T-helper 2 cell (primary cell): Measurements from ENCODE around the gene CAPN15.

Source experiments
- DNase-seq, 5 experiments: peaks; one replicate each; pipeline versions ENCODE4 v3.0.0 to v3.0.0-alpha.2; 2012 to 2022

Gene CAPN15

GRCh38 chr16:561957-562938, 34.7 kb downstream of the CAPN15 start:
- DNase-seq: no peak

GRCh38 chr16:563072-563644, 35.6 kb downstream of the CAPN15 start:
- DNase-seq: no peak

- no peak for DNase-seq
Observed at GRCh38 chr16:564690-565418, 37.3 kb downstream of the CAPN15 start.

DNA sequence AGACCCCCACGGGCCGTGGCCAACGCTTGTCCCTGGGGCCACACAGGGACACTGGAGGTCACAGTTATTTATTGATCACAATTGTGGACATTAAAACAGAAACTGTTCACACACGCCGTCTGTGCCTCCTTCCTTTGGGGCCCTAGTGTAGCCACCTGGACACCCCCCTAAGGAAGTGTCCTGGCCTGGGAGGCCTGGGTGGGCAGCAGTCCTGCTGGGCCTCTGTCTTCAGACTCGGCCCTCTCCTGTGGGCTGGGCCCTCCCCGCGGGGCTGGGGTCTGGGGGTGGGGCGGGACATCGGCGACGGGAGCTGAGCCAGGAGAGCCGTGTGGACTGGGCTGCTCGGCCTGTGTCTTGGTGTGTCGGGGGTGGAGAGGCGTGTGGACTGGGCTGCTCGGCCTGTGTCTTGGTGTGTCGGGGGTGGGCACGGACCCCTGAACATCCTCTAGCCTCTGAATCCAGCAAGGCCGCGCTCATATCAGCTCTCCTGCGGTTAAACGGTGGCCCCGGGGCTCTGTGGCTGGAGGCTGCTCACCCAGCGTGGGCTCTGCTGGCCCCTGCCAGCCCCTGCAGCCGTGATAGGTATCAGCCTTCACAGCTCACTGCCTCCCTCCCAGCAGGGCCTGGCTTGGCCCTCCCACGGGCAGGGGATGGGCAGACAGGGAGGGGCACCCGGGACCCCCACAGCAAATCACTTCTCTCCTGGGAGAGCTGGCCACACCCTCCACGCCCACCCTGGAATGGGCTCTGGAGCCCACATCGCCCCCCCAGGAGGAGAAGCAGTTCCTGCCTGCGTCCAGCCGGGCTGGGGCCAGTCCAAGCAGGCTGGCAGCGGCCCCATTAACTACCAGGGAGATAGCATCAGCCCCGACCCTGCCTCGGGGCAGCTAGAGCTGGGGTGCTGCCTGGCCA, 38.2 kb downstream of the CAPN15 start:
- no peak for DNase-seq

- peak in 2 of 5 experiments; percentile 30 to 77 for DNase-seq
Observed at GRCh38 chr16:566475-567372, 39.2 kb downstream of the CAPN15 start, which contains the start of gene NHLRC4. Gene NHLRC4 (plus strand): TSS chr16:567005. CDS start chr16:568048, 1,043 bp downstream.

DNA sequence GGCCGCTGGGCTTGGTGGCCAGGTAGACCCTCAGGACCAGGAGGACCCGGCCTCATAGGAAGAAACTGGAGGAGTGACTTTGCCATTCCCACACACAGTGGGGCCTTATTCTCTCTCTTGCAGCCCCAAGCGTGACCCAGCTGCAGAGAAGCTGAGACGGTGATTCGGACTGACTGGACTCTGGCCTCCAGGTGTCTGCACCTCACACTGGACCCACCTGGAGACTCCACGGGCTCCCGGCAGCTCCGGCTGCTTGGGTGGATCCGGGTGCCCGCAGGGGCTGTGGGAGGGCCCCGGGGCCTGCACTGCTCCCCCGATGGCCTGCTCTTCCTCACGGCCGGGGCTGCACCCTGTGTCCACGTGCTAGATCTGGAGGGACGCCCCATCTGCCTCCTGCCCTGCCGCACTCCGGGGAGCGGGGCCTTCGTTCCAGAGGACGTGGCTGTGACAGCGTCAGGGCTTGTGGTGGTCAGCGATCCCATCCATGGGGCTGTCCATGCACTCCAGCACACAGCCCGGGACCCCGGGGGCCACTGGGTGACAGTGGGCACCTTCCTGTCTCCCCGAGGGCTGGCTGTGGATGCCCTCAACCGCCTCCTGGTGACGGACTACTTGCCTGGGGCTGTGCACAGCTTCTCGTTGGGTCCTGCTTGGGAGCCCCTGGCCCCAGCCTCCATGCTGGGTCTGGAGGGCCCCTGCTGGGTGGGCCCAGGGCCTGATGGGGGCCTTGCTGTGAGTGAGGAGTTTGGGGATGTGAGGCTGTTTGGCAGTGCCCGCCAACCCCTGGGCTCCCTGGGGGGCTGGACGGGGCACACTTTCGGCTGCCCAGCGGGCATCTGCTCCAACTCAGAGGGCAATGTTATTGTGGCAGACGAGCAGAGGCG, 40.1 kb downstream of the CAPN15 start:
- no peak for DNase-seq

DNA sequence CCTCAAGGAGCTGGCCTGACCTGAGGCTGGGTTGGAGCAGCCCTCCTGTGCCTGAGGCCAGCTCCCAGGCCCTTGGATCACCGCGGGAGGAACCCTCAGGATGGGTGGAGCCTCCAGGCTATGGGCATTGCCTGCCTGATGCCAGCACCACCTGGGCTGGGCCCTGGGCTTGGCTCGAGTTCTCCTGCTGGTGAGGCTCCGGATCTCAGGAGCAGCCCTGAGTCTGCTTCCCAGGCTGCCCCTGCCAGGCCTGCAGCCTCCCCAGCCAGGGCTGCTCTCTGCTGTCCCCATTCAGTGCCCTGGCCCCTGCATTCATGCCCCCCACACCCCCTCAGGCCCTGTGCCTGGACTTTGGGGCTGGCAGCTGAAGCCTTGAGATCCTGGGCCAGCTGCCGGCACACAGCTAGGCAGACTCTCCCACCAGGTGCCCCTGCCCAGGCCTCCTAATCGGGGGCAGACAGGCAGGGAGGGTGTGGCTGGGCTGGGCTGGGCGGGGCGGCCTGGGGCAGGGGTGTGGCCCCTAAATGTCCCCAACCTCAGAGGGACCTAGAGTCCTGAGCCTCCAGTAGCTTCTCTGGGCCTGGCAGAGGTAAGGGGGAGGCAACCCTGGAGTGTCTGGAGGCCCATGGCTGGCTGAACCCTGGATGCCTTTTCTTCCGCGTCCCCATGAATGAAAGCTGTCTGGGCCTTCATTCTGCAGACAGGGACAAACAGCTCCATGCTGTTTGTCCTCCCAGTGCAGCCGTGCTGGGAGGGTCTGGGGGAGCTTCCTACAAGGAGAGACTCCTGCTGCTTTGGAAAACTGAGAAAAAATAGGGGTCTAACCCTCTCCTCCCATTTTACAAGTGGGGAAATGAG, 41.1 kb downstream of the CAPN15 start:
- no peak for DNase-seq

GRCh38 chr16:569445-570254, 42.1 kb downstream of the CAPN15 start, which contains the start of gene PIGQ:
Gene PIGQ (plus strand): TSS chr16:569968. CDS start chr16:574075, 4,107 bp downstream.
- DNase-seq: peak; percentile 41 to 78 (median 52)

GRCh38 chr16:572865-573650, 45.5 kb downstream of the CAPN15 start:
- no peak for DNase-seq

DNA sequence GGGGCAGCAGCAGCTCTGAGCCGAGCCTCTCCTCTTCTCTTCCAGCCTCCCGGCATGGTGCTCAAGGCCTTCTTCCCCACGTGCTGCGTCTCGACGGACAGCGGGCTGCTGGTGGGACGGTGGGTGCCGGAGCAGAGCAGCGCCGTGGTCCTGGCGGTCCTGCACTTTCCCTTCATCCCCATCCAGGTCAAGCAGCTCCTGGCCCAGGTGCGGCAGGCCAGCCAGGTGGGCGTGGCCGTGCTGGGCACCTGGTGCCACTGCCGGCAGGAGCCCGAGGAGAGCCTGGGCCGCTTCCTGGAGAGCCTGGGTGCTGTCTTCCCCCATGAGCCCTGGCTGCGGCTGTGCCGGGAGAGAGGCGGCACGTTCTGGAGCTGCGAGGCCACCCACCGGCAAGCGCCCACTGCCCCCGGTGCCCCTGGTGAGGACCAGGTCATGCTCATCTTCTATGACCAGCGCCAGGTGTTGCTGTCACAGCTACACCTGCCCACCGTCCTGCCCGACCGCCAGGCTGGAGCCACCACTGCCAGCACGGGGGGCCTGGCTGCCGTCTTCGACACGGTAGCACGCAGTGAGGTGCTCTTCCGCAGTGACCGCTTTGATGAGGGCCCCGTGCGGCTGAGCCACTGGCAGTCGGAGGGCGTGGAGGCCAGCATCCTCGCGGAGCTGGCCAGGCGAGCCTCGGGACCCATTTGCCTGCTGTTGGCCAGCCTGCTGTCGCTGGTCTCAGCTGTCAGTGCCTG, 46.7 kb downstream of the CAPN15 start:
- no peak for DNase-seq

GRCh38 chr16:575354-576196, 48.1 kb downstream of the CAPN15 start:
- DNase-seq: no peak

- no peak for DNase-seq
Observed at GRCh38 chr16:576197-576822, 48.8 kb downstream of the CAPN15 start.

DNA sequence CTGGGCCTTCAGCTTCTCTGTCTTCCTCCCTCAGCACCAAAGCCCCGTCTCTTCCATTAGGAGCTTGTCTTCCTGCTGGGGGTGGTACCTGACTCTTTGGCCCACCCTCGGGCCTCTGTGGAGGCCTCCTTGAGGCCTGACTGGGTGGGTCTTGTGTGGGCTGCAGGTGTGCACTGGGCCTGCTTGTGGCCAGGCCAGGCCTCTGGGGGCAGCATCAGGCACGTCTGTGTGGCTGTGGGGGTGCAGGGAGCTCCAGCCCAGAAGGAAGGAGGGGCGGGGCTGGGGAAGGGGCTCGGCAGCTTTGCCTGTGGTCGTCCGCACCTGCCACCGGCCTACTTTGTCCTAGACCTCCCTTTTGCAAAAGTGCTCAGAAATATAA, 49.3 kb downstream of the CAPN15 start:
- no peak for DNase-seq

DNA sequence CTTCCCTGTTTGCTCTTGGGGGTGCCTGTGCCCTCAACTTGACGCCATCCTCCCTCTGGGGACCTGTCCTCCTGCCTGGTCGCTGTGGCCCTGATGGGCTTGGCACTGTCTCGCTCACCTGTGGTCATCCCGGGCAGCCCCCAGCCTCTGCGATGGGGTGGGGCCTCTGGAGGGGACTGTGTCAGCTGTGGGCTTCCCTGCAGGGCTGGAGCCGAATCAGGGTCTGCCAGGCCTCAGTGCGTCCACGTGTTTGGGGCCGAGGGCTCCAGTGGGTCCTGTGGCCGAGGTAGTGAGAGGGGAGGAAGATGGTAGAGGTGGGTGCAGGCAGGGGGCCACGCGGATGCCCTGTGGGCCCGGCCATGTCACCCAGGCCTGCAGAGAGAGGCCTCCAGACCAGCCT, 50.3 kb downstream of the CAPN15 start:
- DNase-seq: no peak
